Breast epithelium (tissue), 3 donors: ENCODE data around the gene FAM241B.

Source experiments
- CTCF ChIP-seq, 3 donors: fragments of 450-650 bp; IDR thresholded peaks; one replicate each; pipeline ENCODE4 v1.5.1; 2016 to 2017; ENCODE audit warnings: antibody characterized with exemption in 3 of 3, mild to moderate bottlenecking in 3 of 3, moderate library complexity in 3 of 3
- POLR2A ChIP-seq: fragments of 450-650 bp; IDR thresholded peaks from one replicate; pipeline ENCODE4 v1.6.1; 2016; ENCODE audit warnings: antibody characterized with exemption, mild to moderate bottlenecking, moderate library complexity

- no peak for TF ChIP-seq CTCF (IDR thresholded peaks at IDR 0.05)
- TF ChIP-seq POLR2A: no peak
These were observed 539 bp upstream of the FAM241B start for GRCh38 chr10:69629519-69629896.
